Measurements from ENCODE around the gene FSCN2. TPM values are rescaled to one million over a fixed set of nuclear protein-coding genes. Genes with fewer than 3 reads are reported as not detected.

FSCN2 gene
- total RNA-seq, 1 experiment from 2014 or later, result 0.31 TPM

- TF ChIP-seq FOXP1 (CRISPR knock-in tag; IDR thresholded peaks at IDR 0.05; ENCODE audit: borderline replicate concordance) (no peak), EMX1 (CRISPR knock-in tag; IDR thresholded peaks at IDR 0.05) (no peak), ZMAT4 (CRISPR knock-in tag; IDR thresholded peaks at IDR 0.05) (no peak), PRRX2 (CRISPR knock-in tag; IDR thresholded peaks at IDR 0.05) (no peak), ETV6 (CRISPR knock-in tag; IDR thresholded peaks at IDR 0.05) (no peak), TEAD1 (CRISPR knock-in tag; IDR thresholded peaks at IDR 0.05) (no peak), E2F4 (CRISPR knock-in tag; IDR thresholded peaks at IDR 0.05; ENCODE audit: borderline replicate concordance, low read depth) (no peak), NR2C2 (CRISPR knock-in tag; IDR thresholded peaks at IDR 0.05) (no peak), HMGXB4 (CRISPR knock-in tag; IDR thresholded peaks at IDR 0.05) (no peak), MYBL2 (CRISPR knock-in tag; IDR thresholded peaks at IDR 0.05) (no peak), PRDM15 (CRISPR knock-in tag; IDR thresholded peaks at IDR 0.05) (no peak; the same call in 1 of the 2 replicates), KAT7 (CRISPR knock-in tag; IDR thresholded peaks at IDR 0.05; ENCODE audit: borderline replicate concordance) (no peak), CDX4 (CRISPR knock-in tag; IDR thresholded peaks at IDR 0.05; ENCODE audit: borderline replicate concordance) (no peak), MXD4 (CRISPR knock-in tag; IDR thresholded peaks at IDR 0.05; ENCODE audit: borderline replicate concordance) (no peak), ELF4 (CRISPR knock-in tag; IDR thresholded peaks at IDR 0.05; ENCODE audit: low read depth) (no peak), ZNF512 (CRISPR knock-in tag; IDR thresholded peaks at IDR 0.05; ENCODE audit: borderline replicate concordance) (no peak)
- ChIA-PET CTCF (interaction anchor here (0.6 to 2.8 kb wide), 27 partner anchors 9 to 245 kb away, joined by 3 to 62 read pairs (median 10); partner anchors contain the start of genes BAHCC1, NDUFAF8 and TEPSIN), POLR2A (interaction anchor here (1.0 to 1.8 kb wide), 2 partner anchors 23 to 24 kb away, joined by 3 to 7 read pairs; no protein-coding TSS in a partner anchor)
- peak overlapping the region; percentile 52 for H3K4me3 Mint-ChIP-seq
- H3K27ac Mint-ChIP-seq, result no peak overlapping the region
- no peaks in the 10 kb centered on the region for H3K9me3 Mint-ChIP-seq
- ATAC-seq (peak; percentile 15), DNase-seq (ENCODE audit: low spot score) (no peak)
- H3K36me3 Mint-ChIP-seq, result no peaks in the 10 kb centered on the region
- H3K4me1 Mint-ChIP-seq, result peaks cover 7% of the 10 kb centered on the region; the same call in 1 of the 2 replicates
- H3K27me3 Mint-ChIP-seq (ENCODE audit: low read depth), result peaks cover 64% of the 10 kb centered on the region
Observed at GRCh38 chr17:81483862-81484194, 44.3 kb upstream of the FSCN2 start.
